ENCODE data around the gene MEGF6. TPM values are rescaled to one million over a fixed set of nuclear protein-coding genes. Genes with fewer than 3 reads are reported as not detected.

The MEGF6 gene
- polyA plus RNA-seq, 4 donors, result 6.3 to 19.0 (median 15.1) TPM

GRCh38 chr1:3477241-3477995 lies 133.9 kb downstream of the MEGF6 start:
- DNase-seq (ENCODE audit: low read depth in 4 of 4, low spot score in 2 of 4), result no peak

GRCh38 chr1:3476666-3477065 lies 134.6 kb downstream of the MEGF6 start:
- no peak for DNase-seq (ENCODE audit: low read depth in 4 of 4, low spot score in 2 of 4)

DNA sequence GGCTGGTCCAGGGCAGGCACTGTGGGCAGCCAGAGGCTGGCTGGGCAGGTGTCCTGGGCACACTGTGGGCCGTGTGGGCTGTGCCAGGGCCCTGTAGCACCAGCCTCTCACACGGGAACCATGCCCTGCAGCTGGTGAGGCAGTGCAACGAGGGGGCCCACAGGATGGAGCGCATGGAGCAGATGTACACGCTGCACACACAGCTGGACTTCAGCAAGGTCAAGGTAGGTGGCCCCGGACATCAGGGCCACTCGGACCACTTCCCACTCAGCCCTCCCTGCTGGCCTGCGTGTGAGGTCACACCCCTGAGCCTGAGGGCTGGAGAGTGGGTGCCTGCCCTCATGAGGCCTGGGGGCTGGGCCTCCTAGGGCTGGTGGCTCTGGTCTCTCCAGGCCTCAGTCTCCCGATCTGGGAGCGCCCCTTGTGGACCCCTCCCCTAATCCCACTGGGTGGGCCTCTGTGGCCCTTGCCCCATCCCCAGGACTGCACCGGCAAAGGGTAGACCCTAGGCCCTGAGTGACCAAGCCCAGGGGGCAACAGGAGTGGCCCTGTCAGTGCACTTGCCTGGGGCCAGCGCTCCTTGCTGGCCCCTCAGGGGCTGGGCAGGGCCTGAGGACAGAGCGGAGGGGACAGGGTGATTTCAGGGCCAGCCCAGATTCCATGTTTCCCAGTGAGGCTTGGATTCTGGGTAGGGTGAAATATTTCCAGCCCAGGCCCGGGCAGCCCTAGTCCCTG lies 135.3 kb downstream of the MEGF6 start:
- DNase-seq (ENCODE audit: low read depth in 4 of 4, low spot score in 2 of 4), result no peak

- no peak for DNase-seq (ENCODE audit: low read depth in 4 of 4, low spot score in 2 of 4)
Measured at GRCh38 chr1:3474421-3474820, 136.9 kb downstream of the MEGF6 start.

DNA sequence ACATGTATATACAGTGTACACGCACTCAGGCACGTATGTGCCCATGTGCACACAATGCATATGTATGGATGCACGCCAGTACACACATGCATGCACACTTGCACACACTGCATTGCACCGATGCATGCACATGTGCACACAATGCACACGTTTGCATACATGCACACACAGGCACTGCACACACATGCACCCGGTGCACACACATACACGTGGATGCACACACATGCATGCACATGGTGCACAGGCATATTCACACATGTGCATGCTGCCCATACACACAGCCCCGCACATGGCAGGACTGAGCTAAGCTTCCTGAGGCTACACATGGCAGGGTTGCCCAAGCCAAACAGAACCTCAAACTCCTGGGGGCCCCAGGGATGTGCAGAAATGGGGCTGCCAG lies 137.3 kb downstream of the MEGF6 start:
- no peak for DNase-seq (ENCODE audit: low read depth in 4 of 4, low spot score in 2 of 4)

GRCh38 chr1:3473381-3473844 lies 137.9 kb downstream of the MEGF6 start:
- no peak for DNase-seq (ENCODE audit: low read depth in 4 of 4, low spot score in 2 of 4)

DNA sequence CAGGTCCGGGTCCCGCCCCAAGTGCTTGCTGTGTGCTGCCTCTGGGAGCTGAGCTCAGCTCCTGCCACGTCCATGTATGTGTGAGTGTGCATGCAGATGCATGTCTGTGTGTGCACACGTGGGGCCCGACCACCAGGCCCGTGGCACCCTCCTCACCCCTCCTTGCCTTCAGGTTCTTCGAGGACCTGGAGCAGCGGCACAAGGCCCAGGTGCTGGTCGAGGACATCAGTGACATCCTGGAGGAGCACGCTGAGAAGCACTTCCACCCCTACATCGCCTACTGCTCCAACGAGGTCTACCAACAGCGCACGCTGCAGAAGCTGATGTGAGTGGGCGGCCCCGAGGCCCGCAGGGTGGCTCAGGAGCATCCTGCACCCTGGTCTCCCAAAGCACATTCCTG lies 138.4 kb downstream of the MEGF6 start:
- no peak for DNase-seq (ENCODE audit: low read depth in 4 of 4, low spot score in 2 of 4)

- no peak for DNase-seq (ENCODE audit: low read depth in 4 of 4, low spot score in 2 of 4)
Measured at GRCh38 chr1:3472088-3472850, 139.0 kb downstream of the MEGF6 start.

DNA sequence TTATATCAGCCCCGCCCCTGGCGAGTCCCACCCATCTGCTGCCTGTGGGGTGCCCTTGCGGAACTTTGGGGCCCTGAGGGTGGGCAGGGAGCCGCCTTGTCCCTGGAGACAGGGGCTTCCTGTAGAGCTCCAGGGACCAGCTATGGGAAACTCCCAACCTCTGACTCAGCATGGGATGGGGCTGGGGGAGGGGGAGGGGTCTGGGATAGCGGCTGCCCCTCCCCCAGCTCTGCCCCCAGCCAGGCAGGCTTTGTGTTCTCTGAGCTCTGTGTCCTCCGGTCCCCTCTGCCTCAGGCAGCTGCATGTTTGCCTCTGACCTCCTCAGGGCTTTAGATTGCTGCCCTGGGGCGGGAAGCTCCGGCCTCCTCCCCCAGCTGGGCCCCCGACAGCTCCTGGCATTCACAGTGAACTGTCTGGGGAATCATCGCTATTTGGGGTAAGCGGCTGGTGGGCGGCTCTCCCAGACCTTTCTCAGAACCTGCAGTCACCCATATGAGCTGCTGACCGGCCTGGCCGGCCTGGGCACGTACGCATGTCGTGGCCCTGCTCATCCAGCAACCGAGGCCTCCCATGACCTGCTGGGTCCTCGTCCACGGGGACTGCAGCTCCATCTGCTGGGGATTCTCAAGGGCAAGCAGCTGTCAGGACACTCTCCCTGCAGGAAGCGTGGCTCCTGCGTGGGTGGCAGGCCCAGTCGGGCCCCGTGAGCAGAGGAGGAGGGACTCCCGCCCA lies 139.8 kb downstream of the MEGF6 start:
- no peak for DNase-seq (ENCODE audit: low read depth in 4 of 4, low spot score in 2 of 4)

DNA sequence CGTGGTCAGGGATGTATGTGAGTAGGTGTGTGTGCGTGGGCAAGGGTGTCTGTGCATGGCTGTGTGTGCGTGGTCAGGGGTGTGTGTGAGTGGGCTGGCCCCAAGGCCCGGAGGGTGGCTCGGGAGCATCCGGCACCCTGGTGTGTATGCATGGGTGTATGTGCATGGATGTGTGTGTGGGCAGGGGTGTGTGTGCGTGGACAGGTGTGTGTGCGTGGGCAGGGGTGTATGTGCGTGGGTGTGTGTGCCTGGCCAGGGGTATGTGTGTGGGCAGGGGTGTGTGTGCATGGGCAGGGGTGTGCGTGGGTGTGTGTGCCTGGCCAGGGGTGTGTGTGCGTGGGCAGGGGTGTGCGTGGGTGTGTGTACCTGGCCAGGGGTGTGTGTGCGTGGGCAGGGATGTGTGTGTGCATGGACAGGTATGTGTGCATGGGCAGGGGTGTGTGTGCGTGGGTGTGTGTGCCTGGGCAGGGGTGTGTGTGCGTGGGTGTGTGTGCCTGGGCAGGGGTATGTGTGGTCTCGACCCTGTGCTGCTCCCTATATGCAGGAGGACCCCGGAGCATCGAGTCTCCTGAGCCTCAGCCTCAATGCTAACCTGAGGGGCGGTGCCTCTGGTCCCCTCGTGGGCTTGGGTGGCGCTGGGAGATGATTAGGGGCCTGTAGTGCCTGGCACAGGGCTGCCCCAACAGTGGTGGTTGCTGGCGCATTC lies 140.5 kb downstream of the MEGF6 start:
- DNase-seq (ENCODE audit: low read depth in 4 of 4, low spot score in 2 of 4), result no peak

- DNase-seq (ENCODE audit: low read depth in 4 of 4, low spot score in 2 of 4), result no peak
Measured at GRCh38 chr1:3469849-3470649, 141.3 kb downstream of the MEGF6 start.

DNA sequence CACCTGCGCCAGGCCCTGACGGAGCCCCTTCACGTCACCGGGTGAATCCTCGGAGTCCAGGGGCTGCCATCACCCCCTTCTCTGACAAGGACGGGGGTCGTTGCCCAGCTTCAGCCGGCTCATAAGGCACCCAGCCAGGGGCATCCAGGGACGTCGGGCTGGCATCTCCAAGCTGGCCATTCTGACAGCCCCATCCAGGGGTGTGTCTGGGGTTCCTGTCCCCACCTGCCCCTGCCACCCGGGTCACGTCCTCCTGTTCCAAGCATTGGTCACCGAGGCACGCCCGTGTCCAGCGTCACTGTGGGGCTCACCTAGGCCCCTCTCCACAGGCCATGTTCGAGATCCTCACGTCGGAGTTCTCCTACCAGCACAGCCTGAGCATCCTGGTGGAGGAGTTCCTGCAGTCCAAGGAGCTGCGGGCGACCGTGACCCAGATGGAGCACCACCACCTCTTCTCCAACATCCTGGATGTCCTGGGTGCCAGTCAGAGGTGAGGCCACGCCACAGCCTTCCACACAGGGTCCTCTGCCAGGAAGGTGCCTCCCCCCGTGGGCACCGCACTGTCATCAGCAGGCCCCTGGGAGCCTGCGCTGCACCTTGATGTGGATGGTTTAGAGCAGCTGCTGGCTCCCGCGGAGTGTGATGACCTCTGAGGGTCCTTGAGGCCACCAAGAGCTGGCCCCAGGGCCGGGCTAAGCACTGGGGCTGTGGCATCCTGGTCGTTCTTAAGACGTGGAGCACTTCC lies 142.0 kb downstream of the MEGF6 start:
- no peak for DNase-seq (ENCODE audit: low read depth in 4 of 4, low spot score in 2 of 4)

DNA sequence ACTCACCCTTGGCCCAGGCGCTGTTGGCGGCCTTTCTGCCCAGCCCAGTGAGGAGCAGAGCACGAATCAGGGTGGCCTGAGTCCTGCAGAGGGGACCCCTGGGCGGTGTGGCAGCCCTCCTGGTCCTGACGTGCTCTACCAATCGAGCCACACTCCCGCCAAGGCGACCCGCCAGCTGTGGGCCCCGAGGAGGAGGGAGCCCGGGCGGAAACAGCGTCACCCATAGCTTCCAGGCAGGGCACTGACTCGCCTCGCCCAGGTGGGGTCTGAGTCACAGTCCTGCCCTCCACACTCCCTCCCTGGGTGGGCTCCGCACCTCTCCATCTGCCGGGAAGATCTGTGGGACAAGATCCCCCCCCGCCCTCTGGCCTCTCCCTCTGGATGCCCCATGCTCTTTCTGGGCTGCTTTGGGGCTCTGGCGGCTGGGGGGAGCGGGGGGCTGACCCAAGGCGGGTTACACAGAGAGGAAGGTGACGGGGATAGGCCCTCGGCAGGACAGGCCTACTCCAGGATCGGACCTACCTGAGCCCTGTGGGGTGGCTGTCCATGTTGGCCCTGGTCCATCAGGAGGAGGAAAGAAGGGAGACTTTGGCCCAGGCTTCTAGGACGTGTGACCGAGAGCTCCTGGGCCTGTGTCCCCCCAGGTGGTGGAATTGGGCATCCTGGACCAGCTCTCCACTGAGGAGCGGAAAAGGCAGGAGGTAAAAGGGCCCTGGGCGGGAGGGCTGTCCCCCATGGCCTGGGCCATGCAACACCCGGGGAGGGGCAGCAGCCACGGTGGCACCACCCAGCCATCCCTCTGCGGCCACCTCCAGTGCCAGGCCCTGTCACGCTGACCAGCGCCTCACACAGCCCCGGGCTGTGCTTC lies 142.8 kb downstream of the MEGF6 start:
- DNase-seq (ENCODE audit: low read depth in 4 of 4, low spot score in 2 of 4), result no peak

- DNase-seq (ENCODE audit: low read depth in 4 of 4, low spot score in 2 of 4), result no peak
Measured at GRCh38 chr1:3467096-3468036, 143.9 kb downstream of the MEGF6 start.

GRCh38 chr1:3466366-3467075 lies 144.8 kb downstream of the MEGF6 start:
- no peak for DNase-seq (ENCODE audit: low read depth in 4 of 4, low spot score in 2 of 4)

GRCh38 chr1:3465935-3466321 lies 145.4 kb downstream of the MEGF6 start:
- no peak for DNase-seq (ENCODE audit: low read depth in 4 of 4, low spot score in 2 of 4)

All from left renal cortex interstitium (tissue), 4 donors.